ENCODE results near the gene BBS2.

Gene BBS2, protein sequence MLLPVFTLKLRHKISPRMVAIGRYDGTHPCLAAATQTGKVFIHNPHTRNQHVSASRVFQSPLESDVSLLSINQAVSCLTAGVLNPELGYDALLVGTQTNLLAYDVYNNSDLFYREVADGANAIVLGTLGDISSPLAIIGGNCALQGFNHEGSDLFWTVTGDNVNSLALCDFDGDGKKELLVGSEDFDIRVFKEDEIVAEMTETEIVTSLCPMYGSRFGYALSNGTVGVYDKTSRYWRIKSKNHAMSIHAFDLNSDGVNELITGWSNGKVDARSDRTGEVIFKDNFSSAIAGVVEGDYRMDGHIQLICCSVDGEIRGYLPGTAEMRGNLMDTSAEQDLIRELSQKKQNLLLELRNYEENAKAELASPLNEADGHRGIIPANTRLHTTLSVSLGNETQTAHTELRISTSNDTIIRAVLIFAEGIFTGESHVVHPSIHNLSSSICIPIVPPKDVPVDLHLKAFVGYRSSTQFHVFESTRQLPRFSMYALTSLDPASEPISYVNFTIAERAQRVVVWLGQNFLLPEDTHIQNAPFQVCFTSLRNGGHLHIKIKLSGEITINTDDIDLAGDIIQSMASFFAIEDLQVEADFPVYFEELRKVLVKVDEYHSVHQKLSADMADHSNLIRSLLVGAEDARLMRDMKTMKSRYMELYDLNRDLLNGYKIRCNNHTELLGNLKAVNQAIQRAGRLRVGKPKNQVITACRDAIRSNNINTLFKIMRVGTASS

DNA sequence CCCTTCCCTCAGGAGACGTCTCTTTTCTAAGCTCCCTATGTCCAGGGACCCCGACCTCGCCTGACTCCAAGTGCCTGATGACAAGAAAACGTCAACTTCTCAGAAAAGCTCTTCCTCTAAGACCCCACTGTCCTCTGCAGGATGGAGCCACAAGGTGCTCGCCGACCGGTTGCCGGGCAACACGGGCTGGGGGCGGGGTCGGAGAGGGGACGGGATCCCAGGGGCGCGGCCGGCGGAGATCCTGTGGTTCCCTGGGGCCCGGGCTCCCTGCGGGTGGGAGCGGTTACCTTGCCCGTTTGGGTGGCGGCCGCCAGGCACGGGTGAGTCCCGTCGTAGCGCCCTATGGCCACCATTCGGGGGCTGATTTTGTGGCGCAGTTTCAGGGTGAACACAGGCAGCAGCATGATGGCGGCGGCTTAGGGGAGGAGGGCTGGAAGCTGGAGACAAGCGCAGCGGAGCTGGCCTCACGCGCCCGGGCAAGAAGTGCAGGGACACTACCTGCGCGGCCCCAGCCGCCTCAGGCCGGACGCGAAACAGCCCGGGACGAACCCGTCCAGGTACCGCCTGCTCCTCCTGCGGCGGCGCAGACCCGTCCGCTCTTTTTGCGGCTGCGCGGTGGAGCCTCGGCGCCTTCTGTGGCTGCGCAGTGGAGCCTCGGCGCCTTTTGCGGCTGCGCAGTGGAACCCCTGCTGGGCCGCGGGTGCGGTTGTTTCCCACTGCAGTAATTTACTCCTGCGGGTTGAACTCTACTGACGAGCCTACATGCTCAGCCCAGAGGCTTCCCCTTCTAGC, at the start of gene BBS2:
BBS2 (minus strand) TSS at position 566 of the 792 bp plus-strand sequence; CDS start at position 404, 162 bp downstream.
- Histone ChIP-seq H3K4me3 (peak within 1 kb of the TSS; percentile 85), H3K27ac (no peak within 1 kb of the TSS), H3K36me3 (ENCODE audit: insufficient read depth, low read length) (no peaks in the 10 kb centered on the region), H3K9ac (ENCODE audit: insufficient read length) (peak within 1 kb of the TSS; percentile 37), H3K9me3 (ENCODE audit: low read depth, low read length) (no peaks in the 10 kb centered on the region)
- peak; percentile 8 for DNase-seq (ENCODE audit: low read depth, low spot score)
- TF ChIP-seq POLR2AphosphoS5 (IDR thresholded peaks at IDR 0.05; ENCODE audit: borderline replicate concordance, low read depth, low read length): peak; percentile 81; the same call in 1 of the 2 replicates
- TF ChIP-seq FOXP2 (optimal IDR thresholded peaks at IDR 0.05; ENCODE audit: control extremely low read depth, extremely low read length, insufficient read depth): no peak

DNA sequence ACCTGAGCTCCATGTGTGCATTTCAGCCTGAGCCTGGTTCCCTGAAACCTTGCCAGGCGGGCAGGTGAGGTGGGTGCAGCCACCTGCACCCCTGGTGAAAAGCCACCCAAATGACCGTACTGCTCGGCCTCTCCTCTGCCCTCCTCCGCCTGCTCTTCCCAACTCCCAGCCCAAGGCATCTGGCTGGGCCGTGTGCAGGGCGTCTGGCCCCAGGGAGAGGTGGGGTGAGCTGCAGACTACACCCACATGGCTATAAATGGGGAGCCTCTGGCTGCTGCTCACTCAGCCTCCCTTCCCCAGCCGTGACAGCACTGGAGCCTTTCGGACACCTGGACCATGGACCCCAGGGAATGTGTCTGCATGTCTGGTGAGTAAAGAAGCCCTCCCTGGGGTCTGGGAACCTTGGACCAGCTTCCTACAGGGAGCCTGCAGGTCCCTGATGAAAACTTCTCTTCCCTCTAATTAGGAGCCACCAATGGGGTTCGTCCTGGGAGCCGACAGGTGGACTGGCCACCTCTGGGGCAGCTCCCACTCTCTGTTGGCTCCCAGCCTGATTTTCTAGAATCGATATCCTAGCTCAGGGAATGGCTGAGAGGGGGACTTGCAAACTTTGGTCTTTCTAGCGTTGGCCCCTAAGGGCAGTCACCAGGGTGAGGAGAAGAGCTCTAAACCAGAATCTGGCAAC, 45.1 kb upstream of the BBS2 start, which contains the start of gene MT4:
MT4 (plus strand) TSS at position 281 of the 685 bp plus-strand sequence; CDS start at position 337, 56 bp downstream.
- Histone ChIP-seq H3K27ac (no peak within 1 kb of the TSS), H3K4me3 (no peak within 1 kb of the TSS), H3K9ac (ENCODE audit: insufficient read length) (no peak within 1 kb of the TSS), H3K36me3 (ENCODE audit: insufficient read depth, low read length) (no peaks in the 10 kb centered on the region), H3K9me3 (ENCODE audit: low read depth, low read length) (no peaks in the 10 kb centered on the region)
- DNase-seq (ENCODE audit: low read depth, low spot score): no peak
- TF ChIP-seq FOXP2 (optimal IDR thresholded peaks at IDR 0.05; ENCODE audit: control extremely low read depth, extremely low read length, insufficient read depth) (no peak), POLR2AphosphoS5 (IDR thresholded peaks at IDR 0.05; ENCODE audit: borderline replicate concordance, low read depth, low read length) (no peak)

DNA sequence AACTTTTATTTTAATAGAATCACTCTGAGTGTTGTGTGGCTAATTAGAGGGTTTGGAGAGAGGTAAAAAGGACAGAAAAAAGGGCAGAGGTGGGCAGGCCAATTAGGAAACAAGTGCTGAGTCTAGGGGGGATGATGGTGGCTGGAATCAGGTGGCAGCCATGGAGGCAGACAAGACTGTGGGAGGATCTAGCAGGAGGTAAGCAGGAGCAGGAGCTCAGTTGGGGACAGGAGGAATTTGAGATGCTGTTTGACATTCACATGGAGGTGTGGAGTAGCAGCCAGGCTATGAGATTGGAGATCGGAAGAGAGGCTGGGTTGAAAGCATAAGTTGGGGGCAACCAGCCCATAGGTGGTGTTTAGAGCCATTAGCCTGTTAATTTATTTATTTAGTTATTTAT, 41.3 kb upstream of the BBS2 start:
- no peak for DNase-seq (ENCODE audit: low read depth, low spot score)
- TF ChIP-seq EZH2 (IDR thresholded peaks at IDR 0.05) (no peak), POLR2AphosphoS5 (IDR thresholded peaks at IDR 0.05; ENCODE audit: borderline replicate concordance, low read depth, low read length) (no peak), FOXP2 (optimal IDR thresholded peaks at IDR 0.05; ENCODE audit: control extremely low read depth, extremely low read length, insufficient read depth) (no peak)
- Histone ChIP-seq H3K4me3 (no peak overlapping the region), H3K9me3 (ENCODE audit: low read depth, low read length) (no peaks in the 10 kb centered on the region), H3K27ac (no peak overlapping the region), H3K9ac (ENCODE audit: insufficient read length) (no peak overlapping the region), H3K36me3 (ENCODE audit: insufficient read depth, low read length) (no peaks in the 10 kb centered on the region)

DNA sequence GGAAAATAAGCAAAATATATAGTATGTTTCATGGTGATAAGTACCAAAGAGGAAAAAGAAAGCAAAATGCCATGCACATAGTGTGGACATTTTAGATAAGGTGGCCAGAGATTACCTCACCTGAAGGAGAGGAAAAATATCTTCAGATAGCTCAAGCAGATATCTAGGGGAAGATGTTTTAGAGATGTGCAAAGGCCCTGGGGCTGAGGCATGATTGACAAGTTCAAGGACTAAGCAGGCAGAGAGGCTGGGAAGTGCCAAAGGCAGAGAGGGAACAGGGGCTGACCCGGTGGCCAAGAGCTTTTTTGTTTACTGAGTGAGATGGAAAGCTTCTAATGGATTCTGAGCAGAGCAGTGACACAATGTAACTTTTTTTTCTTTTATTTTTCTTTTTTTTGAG, 40.6 kb upstream of the BBS2 start:
- Histone ChIP-seq H3K9ac (ENCODE audit: insufficient read length) (no peak overlapping the region), H3K36me3 (ENCODE audit: insufficient read depth, low read length) (no peaks in the 10 kb centered on the region), H3K27ac (no peak overlapping the region), H3K9me3 (ENCODE audit: low read depth, low read length) (no peaks in the 10 kb centered on the region), H3K4me3 (no peak overlapping the region)
- no peak for TF ChIP-seq POLR2AphosphoS5 (IDR thresholded peaks at IDR 0.05; ENCODE audit: borderline replicate concordance, low read depth, low read length)
- TF ChIP-seq EZH2 (IDR thresholded peaks at IDR 0.05): no peak
- TF ChIP-seq FOXP2 (optimal IDR thresholded peaks at IDR 0.05; ENCODE audit: control extremely low read depth, extremely low read length, insufficient read depth): no peak
- DNase-seq (ENCODE audit: low read depth, low spot score): no peak

DNA sequence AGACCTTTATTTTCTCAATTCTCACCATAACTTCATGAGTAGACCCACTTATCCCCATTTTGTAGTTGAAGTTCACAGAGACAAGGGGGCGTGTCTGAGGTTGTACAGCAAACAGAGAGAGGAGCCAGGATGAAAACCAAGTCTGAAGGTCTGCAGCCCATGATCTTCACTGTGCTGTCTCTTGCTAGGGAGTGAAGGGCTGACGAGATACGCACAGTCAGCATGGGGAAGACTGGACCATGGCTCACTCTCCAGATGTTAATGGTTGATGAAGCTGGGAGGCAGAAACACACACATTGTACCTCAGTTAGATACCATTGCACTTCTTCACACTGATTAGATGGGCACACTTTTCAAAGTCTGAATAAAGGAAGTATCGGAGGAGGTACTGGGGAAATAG, 39.3 kb upstream of the BBS2 start:
- Histone ChIP-seq H3K27ac (no peak overlapping the region), H3K9ac (ENCODE audit: insufficient read length) (no peak overlapping the region), H3K36me3 (ENCODE audit: insufficient read depth, low read length) (no peaks in the 10 kb centered on the region), H3K4me3 (no peak overlapping the region), H3K9me3 (ENCODE audit: low read depth, low read length) (no peaks in the 10 kb centered on the region)
- no peak for TF ChIP-seq FOXP2 (optimal IDR thresholded peaks at IDR 0.05; ENCODE audit: control extremely low read depth, extremely low read length, insufficient read depth)
- no peak for TF ChIP-seq EZH2 (IDR thresholded peaks at IDR 0.05)
- TF ChIP-seq POLR2AphosphoS5 (IDR thresholded peaks at IDR 0.05; ENCODE audit: borderline replicate concordance, low read depth, low read length): no peak
- no peak for DNase-seq (ENCODE audit: low read depth, low spot score)

DNA sequence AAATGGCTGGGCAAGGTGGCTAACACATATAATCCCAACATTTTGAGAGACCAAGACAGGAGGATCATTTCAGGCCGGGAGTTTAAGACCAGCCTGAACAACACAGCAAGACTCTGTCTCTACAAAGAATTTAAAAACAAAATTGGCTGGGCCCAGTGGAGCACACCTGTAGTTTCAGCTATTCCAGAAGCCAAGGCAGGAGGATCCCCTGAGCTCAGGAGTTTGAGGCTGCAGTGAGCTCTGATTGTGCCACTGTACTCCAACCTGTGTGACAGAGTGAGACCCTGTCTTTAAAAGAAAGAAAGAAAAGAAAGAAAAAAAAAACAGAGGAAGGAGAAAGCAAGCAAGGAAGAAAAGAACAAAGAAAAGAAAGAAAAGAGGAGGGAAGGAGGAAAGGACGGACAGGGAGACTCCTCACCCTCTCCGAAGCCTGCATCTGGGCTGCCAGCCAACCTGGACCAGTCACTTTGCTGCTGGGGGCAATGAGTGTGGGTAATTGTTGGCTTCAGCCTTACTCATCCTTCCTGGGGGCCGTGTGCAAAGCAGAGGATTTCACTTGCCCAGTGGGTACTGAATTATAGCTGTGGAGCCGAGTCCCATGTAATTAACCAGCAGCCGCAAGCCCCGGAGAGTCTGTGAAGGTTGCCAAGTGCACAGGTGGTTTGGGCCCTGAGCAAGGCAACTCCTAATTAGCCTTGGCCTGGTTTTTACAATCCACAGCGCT, 38.4 kb upstream of the BBS2 start:
- Histone ChIP-seq H3K9me3 (ENCODE audit: low read depth, low read length) (no peaks in the 10 kb centered on the region), H3K4me3 (no peak overlapping the region), H3K9ac (ENCODE audit: insufficient read length) (no peak overlapping the region), H3K36me3 (ENCODE audit: insufficient read depth, low read length) (no peaks in the 10 kb centered on the region), H3K27ac (no peak overlapping the region)
- no peak for DNase-seq (ENCODE audit: low read depth, low spot score)
- TF ChIP-seq POLR2AphosphoS5 (IDR thresholded peaks at IDR 0.05; ENCODE audit: borderline replicate concordance, low read depth, low read length) (no peak), EZH2 (IDR thresholded peaks at IDR 0.05) (no peak), FOXP2 (optimal IDR thresholded peaks at IDR 0.05; ENCODE audit: control extremely low read depth, extremely low read length, insufficient read depth) (no peak)

DNA sequence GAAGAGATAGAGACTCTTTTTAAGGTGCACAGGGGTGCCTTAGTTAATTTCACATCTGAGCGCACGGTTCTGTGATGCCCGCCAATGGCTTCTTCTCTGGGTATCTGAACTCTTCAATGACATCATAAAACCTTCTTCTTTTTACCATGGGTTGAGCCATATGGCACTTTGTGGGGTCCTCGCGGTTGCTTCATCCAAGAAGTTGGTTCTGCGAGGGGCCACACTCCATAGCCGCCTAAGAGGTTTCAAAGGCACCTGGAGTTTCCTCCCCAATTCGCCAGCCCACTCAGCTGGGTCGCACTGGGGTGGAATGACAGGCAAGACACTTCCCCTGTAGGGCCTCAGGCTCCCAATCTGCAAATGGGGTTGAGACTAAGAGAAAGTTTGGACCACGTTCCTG, 34.6 kb upstream of the BBS2 start:
- no peak for TF ChIP-seq EZH2 (IDR thresholded peaks at IDR 0.05)
- no peak for TF ChIP-seq POLR2AphosphoS5 (IDR thresholded peaks at IDR 0.05; ENCODE audit: borderline replicate concordance, low read depth, low read length)
- TF ChIP-seq FOXP2 (optimal IDR thresholded peaks at IDR 0.05; ENCODE audit: control extremely low read depth, extremely low read length, insufficient read depth): no peak
- DNase-seq (ENCODE audit: low read depth, low spot score): no peak
- Histone ChIP-seq H3K27ac (no peak overlapping the region), H3K36me3 (ENCODE audit: insufficient read depth, low read length) (no peaks in the 10 kb centered on the region), H3K9me3 (ENCODE audit: low read depth, low read length) (no peaks in the 10 kb centered on the region), H3K4me3 (no peak overlapping the region), H3K9ac (ENCODE audit: insufficient read length) (no peak overlapping the region)

All from SK-N-MC (cell line).